Glomerular visceral epithelial cell (primary cell): ENCODE measurements around the gene VDAC2.
"Not testable (repeated sequence)": the region's sequence is repeated elsewhere in the genome, so short reads cannot be mapped to it uniquely, and the experiment has no call there.

ENCODE experiments used
- DNase-seq: peaks from one replicate; pipeline ENCODE4 v3.0.0-alpha.2; 2016; ENCODE audit errors: extremely low spot score

Gene VDAC2

GRCh38 chr10:75199949-75200348 is 10.6 kb upstream of the VDAC2 start:
- not testable (repeated sequence) for DNase-seq

- no peak for DNase-seq
Observed at GRCh38 chr10:75201793-75202307, 8.7 kb upstream of the VDAC2 start.

- peak; percentile 62 for DNase-seq
Observed at GRCh38 chr10:75202321-75203045, 8.1 kb upstream of the VDAC2 start.

- DNase-seq = not testable (repeated sequence)
Observed at GRCh38 chr10:75203046-75203620, 7.5 kb upstream of the VDAC2 start.

GRCh38 chr10:75203724-75204123 is 6.9 kb upstream of the VDAC2 start:
- no peak for DNase-seq

GRCh38 chr10:75205908-75206307 is 4.7 kb upstream of the VDAC2 start:
- no peak for DNase-seq

GRCh38 chr10:75206638-75207037 is 4.0 kb upstream of the VDAC2 start:
- DNase-seq = not testable (repeated sequence)

GRCh38 chr10:75207079-75207856 is 3.3 kb upstream of the VDAC2 start:
- DNase-seq = no peak

GRCh38 chr10:75207857-75208144 is 2.8 kb upstream of the VDAC2 start:
- DNase-seq = no peak

- no peak for DNase-seq
Observed at GRCh38 chr10:75208181-75208580, 2.4 kb upstream of the VDAC2 start.

GRCh38 chr10:75209086-75209920 is 1.3 kb upstream of the VDAC2 start:
- DNase-seq = no peak

GRCh38 chr10:75209921-75210281 is 695 bp upstream of the VDAC2 start:
- DNase-seq = peak; percentile 79

GRCh38 chr10:75211007-75211691 is 553 bp downstream of the VDAC2 start:
- DNase-seq = peak; percentile 51

- no peak for DNase-seq
Observed at GRCh38 chr10:75212343-75212742, 1.7 kb downstream of the VDAC2 start.

GRCh38 chr10:75220274-75220673 is 9.7 kb downstream of the VDAC2 start:
- no peak for DNase-seq

- not testable (repeated sequence) for DNase-seq
Observed at GRCh38 chr10:75221492-75221891, 10.9 kb downstream of the VDAC2 start.

GRCh38 chr10:75223507-75223906 is 12.9 kb downstream of the VDAC2 start:
- DNase-seq = no peak

GRCh38 chr10:75226095-75226494 is 15.5 kb downstream of the VDAC2 start:
- no peak for DNase-seq

GRCh38 chr10:75226656-75227055 is 16.1 kb downstream of the VDAC2 start:
- no peak for DNase-seq

- no peak for DNase-seq
Observed at GRCh38 chr10:75228278-75228677, 17.7 kb downstream of the VDAC2 start.

GRCh38 chr10:75228834-75229233 is 18.2 kb downstream of the VDAC2 start:
- DNase-seq = no peak
